Activated naive CD8-positive, alpha-beta T cell (primary cell): ENCODE data around the gene ZNF367.

Experiments
- H3K27ac Mint-ChIP-seq: one replicate; pipeline ENCODE4 v1.8.0; 2021; ENCODE audit warnings: mixed read lengths
- H3K27me3 Mint-ChIP-seq: one replicate; pipeline ENCODE4 v1.8.0; 2021; ENCODE audit warnings: mixed read lengths
- H3K36me3 Mint-ChIP-seq: one replicate; pipeline ENCODE4 v1.8.0; 2021; ENCODE audit warnings: mixed read lengths
- H3K4me1 Mint-ChIP-seq: one replicate; pipeline ENCODE4 v1.8.0; 2021; ENCODE audit warnings: low read depth, mixed read lengths
- H3K4me3 Mint-ChIP-seq: one replicate; pipeline ENCODE4 v1.8.0; 2021; ENCODE audit warnings: mild to moderate bottlenecking, mixed read lengths
- H3K9me3 Mint-ChIP-seq: one replicate; pipeline ENCODE4 v1.8.0; 2021; ENCODE audit warnings: low read depth, mixed read lengths

The ZNF367 gene

DNA sequence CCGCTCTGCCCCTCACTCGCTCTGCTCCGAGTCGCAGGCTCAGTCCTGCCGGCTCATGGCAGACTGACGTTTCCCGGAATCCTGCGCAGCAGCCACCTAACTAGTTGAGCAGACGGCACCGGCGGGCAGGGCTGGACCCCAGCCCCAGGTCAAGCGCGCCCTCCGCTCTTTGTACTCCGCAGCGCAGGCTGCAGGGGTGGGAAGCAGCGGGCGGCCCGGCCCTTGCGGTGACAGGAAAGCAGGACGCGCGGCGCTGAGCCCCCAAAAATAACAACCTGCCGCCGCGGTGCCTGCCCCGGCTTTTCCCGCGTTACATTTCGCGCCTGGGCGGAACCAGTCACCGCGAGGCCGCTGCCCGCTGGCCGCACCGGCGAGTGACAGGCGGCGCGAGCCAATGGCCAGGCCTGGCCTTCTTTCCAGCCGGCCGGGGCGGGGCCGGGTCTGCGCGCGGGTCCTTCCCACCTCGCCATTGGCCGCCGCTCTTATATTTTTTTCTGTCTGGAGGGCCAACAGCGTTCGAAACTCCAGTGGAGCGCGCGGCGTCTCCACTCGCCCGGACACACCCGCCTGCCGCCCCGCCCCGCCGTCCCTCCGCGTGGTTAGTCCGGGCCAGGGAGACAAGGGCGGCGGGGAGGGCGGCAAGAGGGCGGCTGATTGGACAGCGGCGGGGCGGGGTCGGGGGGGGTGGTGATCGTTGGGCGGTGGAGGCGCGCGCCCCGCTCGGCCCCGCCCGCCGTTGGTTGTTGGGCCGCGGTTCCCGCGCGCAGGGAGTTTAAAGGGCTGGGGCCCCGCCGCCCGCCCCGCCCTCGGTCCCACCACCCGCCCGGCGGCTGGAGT, at the start of gene ZNF367:
Gene ZNF367, minus strand, starts transcription at position 288 of the 837 bp plus-strand sequence. CDS start 338 bp downstream, outside the sequence.
- peak within 1 kb of the TSS; percentile 93 for H3K27ac Mint-ChIP-seq
- peak within 1 kb of the TSS; percentile 94 for H3K4me3 Mint-ChIP-seq
- no peaks in the 10 kb centered on the region for H3K27me3 Mint-ChIP-seq
- H3K36me3 Mint-ChIP-seq, result no peaks in the 10 kb centered on the region
- no peaks in the 10 kb centered on the region for H3K9me3 Mint-ChIP-seq
- H3K4me1 Mint-ChIP-seq, result peaks cover 38% of the 10 kb centered on the region

DNA sequence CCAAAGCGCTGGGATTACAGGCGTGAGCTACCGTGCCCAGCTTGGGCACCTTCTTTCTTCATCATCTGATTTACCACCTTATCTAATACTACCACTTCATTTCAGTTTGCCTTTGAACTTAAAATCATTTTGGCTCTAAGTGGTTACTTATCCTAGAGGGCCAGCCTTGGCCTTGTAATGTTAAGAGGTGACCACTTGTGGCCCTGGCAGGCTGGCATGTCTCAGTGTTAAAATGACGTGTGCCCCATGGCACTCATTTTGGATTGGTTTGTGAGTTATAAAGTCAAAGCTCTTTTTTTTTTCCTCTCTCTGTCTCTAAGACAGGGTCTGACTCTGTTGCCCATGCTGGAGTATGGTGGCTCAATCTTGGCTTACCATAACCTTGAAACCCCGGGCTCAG, 49.6 kb upstream of the ZNF367 start:
- Mint-ChIP-seq H3K27ac (no peak overlapping the region), H3K36me3 (peaks cover 7% of the 10 kb centered on the region), H3K27me3 (no peaks in the 10 kb centered on the region), H3K4me1 (no peaks in the 10 kb centered on the region), H3K9me3 (no peaks in the 10 kb centered on the region), H3K4me3 (no peak overlapping the region)

GRCh38 chr9:96464426-96464825, 46.3 kb upstream of the ZNF367 start:
- no peaks in the 10 kb centered on the region for H3K27me3 Mint-ChIP-seq
- H3K4me1 Mint-ChIP-seq, result peaks cover 2% of the 10 kb centered on the region
- H3K9me3 Mint-ChIP-seq, result no peaks in the 10 kb centered on the region
- H3K4me3 Mint-ChIP-seq, result no peak overlapping the region
- no peak overlapping the region for H3K27ac Mint-ChIP-seq
- H3K36me3 Mint-ChIP-seq, result peaks cover 4% of the 10 kb centered on the region

DNA sequence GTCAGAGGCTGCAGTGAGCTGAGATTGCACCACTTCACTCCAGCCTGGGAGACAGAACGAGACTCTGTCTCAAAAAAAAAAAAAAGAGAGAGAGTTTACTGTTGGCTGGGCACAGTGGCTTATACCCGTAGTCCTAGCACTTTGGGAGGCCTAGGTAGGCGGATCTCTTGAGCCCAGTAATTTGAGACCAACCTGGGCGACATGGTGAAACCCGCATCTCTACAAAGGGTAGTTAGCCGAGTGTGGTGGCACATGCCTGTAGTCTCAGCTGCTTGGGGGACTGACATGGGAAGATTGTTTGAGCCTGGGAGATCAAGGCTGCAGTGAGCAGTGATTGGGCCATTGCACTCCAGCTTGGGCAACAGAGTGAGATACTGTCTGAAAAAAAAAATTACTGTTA, 44.4 kb upstream of the ZNF367 start:
- Mint-ChIP-seq H3K4me3 (no peak overlapping the region), H3K9me3 (no peaks in the 10 kb centered on the region), H3K27ac (no peak overlapping the region), H3K27me3 (no peaks in the 10 kb centered on the region), H3K4me1 (peaks cover 4% of the 10 kb centered on the region), H3K36me3 (peaks cover 12% of the 10 kb centered on the region)

- H3K4me3 Mint-ChIP-seq, result no peak overlapping the region
- no peaks in the 10 kb centered on the region for H3K9me3 Mint-ChIP-seq
- H3K27ac Mint-ChIP-seq, result no peak overlapping the region
- no peaks in the 10 kb centered on the region for H3K27me3 Mint-ChIP-seq
- peaks cover 12% of the 10 kb centered on the region for H3K36me3 Mint-ChIP-seq
- H3K4me1 Mint-ChIP-seq, result peaks cover 4% of the 10 kb centered on the region
Measured at GRCh38 chr9:96461336-96461735, 43.2 kb upstream of the ZNF367 start.

- peaks cover 12% of the 10 kb centered on the region for H3K36me3 Mint-ChIP-seq
- peaks cover 4% of the 10 kb centered on the region for H3K4me1 Mint-ChIP-seq
- H3K27ac Mint-ChIP-seq, result no peak overlapping the region
- no peak overlapping the region for H3K4me3 Mint-ChIP-seq
- H3K27me3 Mint-ChIP-seq, result no peaks in the 10 kb centered on the region
- H3K9me3 Mint-ChIP-seq, result no peaks in the 10 kb centered on the region
Measured at GRCh38 chr9:96460882-96461281, 42.7 kb upstream of the ZNF367 start.

- H3K27ac Mint-ChIP-seq, result no peak overlapping the region
- H3K4me1 Mint-ChIP-seq, result peaks cover 4% of the 10 kb centered on the region
- H3K4me3 Mint-ChIP-seq, result no peak overlapping the region
- H3K9me3 Mint-ChIP-seq, result no peaks in the 10 kb centered on the region
- no peaks in the 10 kb centered on the region for H3K27me3 Mint-ChIP-seq
- peaks cover 9% of the 10 kb centered on the region for H3K36me3 Mint-ChIP-seq
Measured at GRCh38 chr9:96460470-96460869, 42.3 kb upstream of the ZNF367 start.

- Mint-ChIP-seq H3K4me3 (no peak overlapping the region), H3K36me3 (peaks cover 8% of the 10 kb centered on the region), H3K27ac (no peak overlapping the region), H3K4me1 (peaks cover 4% of the 10 kb centered on the region), H3K9me3 (no peaks in the 10 kb centered on the region), H3K27me3 (no peaks in the 10 kb centered on the region)
Measured at GRCh38 chr9:96459268-96460007, 41.3 kb upstream of the ZNF367 start.

DNA sequence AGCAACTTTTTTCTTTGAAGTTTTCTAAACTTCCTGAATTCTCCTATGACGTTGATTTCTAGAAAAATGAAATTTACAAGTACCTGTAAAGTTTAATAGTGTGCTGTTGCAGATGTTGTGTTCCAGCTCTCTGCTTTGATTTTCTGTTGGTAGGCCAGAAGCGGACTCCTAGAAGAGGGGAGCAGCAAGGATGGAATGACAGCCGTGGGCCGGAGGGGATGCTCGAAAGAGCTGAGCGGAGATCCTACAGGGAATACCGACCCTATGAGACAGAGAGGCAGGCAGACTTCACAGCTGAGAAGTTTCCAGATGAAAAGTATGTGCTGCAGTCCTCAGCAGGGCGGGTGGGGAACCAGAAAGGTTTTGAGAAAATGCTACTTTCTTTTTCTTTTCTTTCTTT, 40.1 kb upstream of the ZNF367 start:
- H3K27me3 Mint-ChIP-seq, result no peaks in the 10 kb centered on the region

DNA sequence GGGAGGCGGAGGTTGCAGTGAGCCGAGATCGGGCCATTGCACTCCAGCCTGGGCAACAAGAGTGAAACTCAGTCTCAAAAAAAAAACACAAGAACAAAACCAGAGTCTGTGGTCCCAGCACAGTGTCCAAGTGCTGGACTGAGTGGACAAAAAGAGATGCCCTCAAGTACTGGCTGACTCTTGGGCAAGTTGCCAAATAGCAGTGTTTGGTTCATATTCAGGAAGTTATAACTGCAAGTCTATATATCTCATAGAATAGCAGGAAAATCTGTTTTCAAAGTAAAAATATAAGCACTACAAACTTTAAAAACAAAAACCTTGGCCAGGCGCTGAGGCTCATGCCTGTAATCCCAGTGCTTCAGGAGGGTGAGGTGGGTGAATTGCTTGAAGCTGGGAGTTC, 39.1 kb upstream of the ZNF367 start:
- H3K9me3 Mint-ChIP-seq, result no peaks in the 10 kb centered on the region
- H3K27ac Mint-ChIP-seq, result no peak overlapping the region
- no peaks in the 10 kb centered on the region for H3K27me3 Mint-ChIP-seq
- H3K4me1 Mint-ChIP-seq, result peaks cover 15% of the 10 kb centered on the region
- no peak overlapping the region for H3K4me3 Mint-ChIP-seq
- peaks cover 8% of the 10 kb centered on the region for H3K36me3 Mint-ChIP-seq

More for the DNA sequence above, 40.1 kb upstream of the ZNF367 start:
- peaks cover 11% of the 10 kb centered on the region for H3K4me1 Mint-ChIP-seq
- no peak overlapping the region for H3K27ac Mint-ChIP-seq
- peaks cover 8% of the 10 kb centered on the region for H3K36me3 Mint-ChIP-seq
- H3K9me3 Mint-ChIP-seq, result no peaks in the 10 kb centered on the region
- no peak overlapping the region for H3K4me3 Mint-ChIP-seq

DNA sequence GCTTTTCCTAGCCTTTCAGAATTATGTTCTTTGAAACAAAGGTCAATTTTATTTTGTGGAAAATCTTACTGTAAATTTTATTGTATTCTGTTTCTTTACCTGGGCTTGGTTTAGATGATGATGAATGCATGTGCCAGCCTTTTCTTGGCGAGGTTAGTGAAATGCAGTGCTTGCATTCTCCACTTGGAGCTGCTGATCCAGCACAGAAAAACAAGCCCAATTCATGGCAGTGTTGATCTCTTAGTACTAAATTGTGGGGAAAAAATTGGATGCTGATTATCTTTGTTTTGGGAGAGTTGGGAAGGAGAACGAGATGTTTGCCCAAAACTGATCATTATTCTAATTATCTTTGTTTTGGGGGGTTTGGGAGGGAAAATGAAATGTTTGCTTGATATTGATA, 35.5 kb upstream of the ZNF367 start:
- H3K4me1 Mint-ChIP-seq, result peaks cover 28% of the 10 kb centered on the region
- peak overlapping the region; percentile 0 for H3K27ac Mint-ChIP-seq
- no peaks in the 10 kb centered on the region for H3K27me3 Mint-ChIP-seq
- H3K36me3 Mint-ChIP-seq, result peaks cover 2% of the 10 kb centered on the region
- no peaks in the 10 kb centered on the region for H3K9me3 Mint-ChIP-seq
- no peak overlapping the region for H3K4me3 Mint-ChIP-seq

- Mint-ChIP-seq H3K36me3 (no peaks in the 10 kb centered on the region), H3K9me3 (no peaks in the 10 kb centered on the region), H3K27ac (peak overlapping the region; percentile 81), H3K4me1 (peaks cover 28% of the 10 kb centered on the region), H3K4me3 (peak overlapping the region; percentile 94), H3K27me3 (no peaks in the 10 kb centered on the region)
Measured at GRCh38 chr9:96450613-96451528, 32.7 kb upstream of the ZNF367 start.

- no peaks in the 10 kb centered on the region for H3K27me3 Mint-ChIP-seq
- no peaks in the 10 kb centered on the region for H3K9me3 Mint-ChIP-seq
- H3K36me3 Mint-ChIP-seq, result no peaks in the 10 kb centered on the region
- peaks cover 28% of the 10 kb centered on the region for H3K4me1 Mint-ChIP-seq
- peak within 1 kb of the TSS; percentile 94 for H3K4me3 Mint-ChIP-seq
- H3K27ac Mint-ChIP-seq, result peak within 1 kb of the TSS; percentile 46
Measured at GRCh38 chr9:96449845-96450612, 31.9 kb upstream of the ZNF367 start, which contains the start of gene HABP4. TSS of gene HABP4 (plus strand) at chr9:96450169. CDS start at chr9:96450280, 111 bp downstream.

DNA sequence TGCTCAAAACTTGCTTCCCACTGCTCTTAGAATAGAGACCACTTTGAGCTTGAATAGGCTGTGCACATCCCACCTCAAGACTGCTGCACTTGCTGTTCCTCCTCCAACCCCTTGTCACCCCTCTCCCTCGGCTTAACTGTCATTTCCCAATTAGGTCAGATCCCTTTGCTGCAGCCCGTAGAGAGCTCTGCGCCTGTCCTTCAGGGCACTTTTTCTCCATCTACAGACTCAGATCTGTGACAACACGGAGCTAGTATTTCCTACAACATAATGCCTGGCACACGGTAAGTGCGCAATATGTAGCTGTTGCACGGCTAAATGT, 31.3 kb upstream of the ZNF367 start:
- H3K9me3 Mint-ChIP-seq, result no peaks in the 10 kb centered on the region
- H3K36me3 Mint-ChIP-seq, result no peaks in the 10 kb centered on the region
- no peaks in the 10 kb centered on the region for H3K27me3 Mint-ChIP-seq
- no peak overlapping the region for H3K27ac Mint-ChIP-seq
- peaks cover 28% of the 10 kb centered on the region for H3K4me1 Mint-ChIP-seq
- peak overlapping the region; percentile 82 for H3K4me3 Mint-ChIP-seq
